ENCODE data around the gene SLC25A48.

SLC25A48 gene

DNA sequence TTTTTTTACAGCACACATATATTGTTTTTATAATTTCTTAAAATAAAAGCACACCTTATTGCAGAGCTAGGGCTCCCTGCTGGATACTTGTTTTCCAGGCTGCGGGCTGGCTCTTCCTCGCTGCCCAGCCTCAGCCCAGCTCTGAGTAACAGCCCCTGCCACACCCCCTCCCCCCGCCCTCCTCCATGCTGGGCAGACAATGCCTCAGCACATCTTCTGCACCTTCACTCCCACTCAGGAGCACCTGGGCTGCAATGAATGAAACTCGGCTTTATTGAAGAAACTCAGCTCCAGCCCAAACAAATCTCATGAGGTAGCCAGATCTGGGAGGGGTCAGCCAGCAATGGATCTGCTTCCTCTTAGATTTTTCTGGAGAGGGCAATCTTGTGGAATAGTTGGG, 51.7 kb downstream of the SLC25A48 start:
- DNase-seq = no peak

DNA sequence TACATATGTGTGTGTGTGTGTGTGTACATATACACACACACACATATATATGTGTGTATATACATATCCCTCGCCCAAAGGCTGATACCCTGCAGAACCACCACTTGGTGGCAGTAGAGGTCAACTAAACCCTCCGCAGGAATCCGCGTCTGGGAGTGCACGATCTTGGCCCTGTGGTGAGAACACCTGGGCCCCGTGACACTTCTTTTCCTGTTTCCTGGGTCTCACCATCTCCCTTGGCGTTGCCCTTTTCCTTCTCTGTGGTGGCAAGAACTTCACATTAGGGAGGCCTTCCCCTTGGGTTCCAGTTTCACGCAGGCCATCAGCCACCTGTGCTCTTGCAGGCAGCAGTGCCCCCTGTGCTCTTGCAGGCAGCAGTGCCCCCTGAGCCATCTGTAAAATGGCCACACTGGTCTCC, 53.0 kb downstream of the SLC25A48 start:
- DNase-seq = peak; percentile 32 to 35

DNA sequence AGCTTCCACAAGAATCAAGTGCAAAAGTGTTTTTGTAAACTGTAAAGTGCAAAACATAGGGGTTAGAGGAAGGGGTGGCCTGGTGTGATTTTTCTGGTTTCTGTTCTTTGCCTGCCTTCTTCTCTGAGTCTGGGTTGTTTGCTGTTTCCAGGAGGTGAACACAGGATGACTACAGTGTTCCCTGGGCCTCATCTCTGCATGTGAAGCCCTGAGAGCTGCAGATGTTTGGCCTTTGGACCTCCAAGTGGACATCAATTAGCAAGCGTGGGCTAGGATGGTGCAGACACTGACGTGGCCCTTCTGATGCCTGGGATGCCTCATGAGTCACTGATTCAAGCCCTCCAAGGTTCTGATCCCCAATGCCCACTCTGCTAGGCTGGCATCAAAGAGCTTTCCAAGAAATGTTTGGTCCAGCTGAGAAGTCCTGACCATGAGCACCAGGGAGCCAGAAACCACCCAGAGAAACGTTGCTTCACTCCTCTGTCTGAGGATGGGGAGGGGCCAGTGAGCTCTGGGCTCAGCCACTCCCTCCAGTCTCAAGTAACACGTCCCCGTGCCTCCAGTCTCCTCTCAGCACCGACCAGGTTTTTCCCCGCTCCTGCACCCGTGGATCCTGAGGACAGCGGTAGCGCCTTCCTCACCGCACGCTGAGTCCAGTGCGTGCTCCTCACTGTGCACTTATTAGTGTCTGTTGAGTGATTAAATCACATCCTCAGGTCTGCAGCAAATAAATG, 53.6 kb downstream of the SLC25A48 start:
- no peak for DNase-seq

DNA sequence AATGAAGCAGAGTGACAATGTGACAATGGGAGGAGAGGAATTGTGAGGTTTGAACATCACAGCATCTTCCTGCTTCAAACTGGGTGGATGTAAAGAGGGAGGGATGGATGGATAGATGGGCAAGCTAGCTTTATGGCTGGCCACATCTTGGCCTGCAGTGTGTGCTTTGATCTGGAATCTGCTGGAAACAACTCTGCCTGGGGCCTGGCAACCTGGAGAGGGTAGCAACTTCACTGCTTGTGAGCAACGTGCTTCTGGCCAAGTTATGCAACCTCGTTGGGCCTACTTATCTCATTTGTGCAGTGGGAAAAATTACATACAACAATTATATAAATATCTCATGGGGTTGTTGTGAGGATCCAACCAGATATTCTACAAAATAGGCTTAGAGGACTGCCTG, 55.8 kb downstream of the SLC25A48 start:
- no peak for DNase-seq

DNA sequence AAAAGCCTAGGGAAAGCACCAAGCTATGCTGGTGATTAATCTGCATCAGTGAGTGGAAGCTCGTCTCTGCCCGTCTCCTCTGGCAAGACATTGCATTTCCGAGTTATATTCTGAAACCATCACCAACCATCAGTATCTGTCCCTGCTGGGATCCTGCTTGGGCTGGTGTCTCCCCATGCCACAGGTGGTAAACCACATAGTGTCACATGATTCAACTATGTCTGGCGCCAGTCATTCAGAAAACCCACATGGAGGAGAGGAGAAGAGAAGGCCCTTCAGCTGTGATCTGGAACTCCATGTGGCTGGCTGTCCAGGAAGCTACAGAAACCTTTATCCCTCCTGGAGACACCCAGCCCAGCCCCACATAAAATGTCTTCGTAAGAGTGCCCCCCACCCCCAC, 56.4 kb downstream of the SLC25A48 start:
- no peak for DNase-seq

DNA sequence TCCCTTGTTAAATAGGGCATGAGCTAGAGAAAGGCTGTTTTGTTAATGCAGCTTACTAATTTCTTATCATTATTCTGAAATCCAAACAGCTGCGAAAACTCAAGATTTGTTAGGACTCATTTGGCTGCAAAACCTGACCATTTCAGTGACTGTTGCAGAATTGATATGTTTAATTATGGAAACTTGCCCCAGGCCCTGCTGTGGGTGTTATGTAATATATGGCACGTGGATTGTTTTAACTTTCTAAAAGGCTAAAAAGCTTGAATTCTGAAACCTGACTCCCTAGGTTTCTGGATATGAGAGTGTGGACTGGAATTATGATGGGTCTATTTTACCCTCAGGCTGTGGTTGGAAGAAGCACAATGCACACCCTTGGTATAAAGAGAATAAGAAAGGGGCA, 56.8 kb downstream of the SLC25A48 start:
- DNase-seq = no peak

DNA sequence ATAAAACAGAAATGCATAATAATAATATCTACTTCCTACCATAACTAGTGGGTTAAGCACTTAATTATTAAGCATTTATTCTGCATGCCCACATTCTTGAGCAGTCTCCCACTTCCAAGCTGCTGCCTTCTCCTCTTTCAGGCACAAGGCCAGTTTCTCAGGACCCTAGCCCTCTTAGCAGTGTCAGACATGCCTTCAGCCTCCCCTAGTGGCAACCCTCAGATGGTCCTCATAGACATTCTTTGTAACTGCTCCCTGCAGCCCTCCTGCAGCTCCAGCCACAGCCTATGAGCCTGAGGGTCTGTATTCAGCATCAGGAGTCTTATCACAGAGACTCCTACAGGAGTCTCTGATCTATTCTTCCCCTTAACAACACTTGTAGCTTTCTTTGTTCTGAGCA, 57.3 kb downstream of the SLC25A48 start:
- no peak for DNase-seq

DNA sequence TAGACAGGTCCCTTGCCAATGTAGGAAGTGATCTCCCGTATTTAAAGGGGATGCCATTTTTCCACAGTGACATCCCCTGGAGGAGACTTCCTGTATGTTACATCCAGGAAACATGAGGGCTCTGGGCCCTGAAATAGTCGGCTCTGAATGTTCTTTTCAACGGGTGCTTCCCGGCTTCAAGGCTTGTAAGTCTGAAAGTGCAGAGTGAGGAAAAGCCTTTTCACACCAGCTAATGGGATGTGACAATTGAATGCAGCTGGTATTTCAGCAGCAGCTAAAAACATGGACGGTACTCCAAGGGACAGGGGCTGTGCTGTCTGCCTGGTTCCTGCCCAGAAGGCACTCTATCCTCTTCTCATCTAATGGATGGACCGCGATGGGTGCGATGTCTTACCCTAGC, 59.8 kb downstream of the SLC25A48 start:
- no peak for DNase-seq

DNA sequence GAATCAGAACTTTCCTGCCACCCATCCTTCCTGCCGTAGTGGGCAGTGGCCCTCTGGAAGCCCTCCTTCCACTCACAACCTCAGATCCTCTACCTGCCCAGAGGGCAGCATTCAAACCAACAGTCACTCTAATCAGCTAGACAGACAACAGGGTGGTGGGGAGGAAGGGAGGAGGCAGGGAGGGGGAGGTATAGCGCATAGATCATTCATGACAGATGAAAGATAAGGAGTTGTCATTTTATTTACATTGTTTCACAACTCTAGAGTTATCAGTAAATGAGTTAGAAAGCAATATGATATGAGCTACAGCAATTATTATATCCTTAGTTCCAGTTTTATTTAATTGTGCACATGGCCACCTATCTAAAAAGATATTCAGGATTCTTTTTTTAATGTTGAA, 60.3 kb downstream of the SLC25A48 start:
- DNase-seq = no peak

DNA sequence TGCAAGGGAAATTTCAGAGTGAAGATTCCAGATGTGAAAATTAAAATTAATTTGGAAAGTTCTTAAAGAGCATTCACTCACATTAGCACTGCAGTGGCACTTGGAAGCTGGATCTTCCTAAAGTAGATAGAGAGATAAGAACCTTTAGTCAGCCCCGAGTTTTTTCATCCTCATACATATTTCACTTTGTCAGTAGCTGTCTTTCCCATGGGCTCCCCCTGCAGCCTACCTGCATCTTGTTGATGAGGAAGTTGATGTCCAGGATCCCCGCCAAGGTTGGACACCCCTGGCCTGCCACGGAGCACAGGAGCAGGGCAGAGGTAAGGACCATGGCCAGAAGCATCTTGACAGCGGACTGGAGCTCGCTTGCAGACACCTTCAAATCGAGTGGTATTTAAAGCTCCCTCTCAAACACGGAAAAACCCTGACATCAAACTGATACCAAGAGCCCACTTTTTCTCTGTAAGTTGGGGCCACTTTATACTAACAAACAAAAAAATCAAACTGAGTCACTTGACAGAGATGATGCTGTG, 61.1 kb downstream of the SLC25A48 start, which contains the start of gene IL9:
Gene IL9 (minus strand): TSS at position 368 of the 533 bp plus-strand sequence. CDS start 25 bp downstream, at position 343.
- DNase-seq = no peak

DNA sequence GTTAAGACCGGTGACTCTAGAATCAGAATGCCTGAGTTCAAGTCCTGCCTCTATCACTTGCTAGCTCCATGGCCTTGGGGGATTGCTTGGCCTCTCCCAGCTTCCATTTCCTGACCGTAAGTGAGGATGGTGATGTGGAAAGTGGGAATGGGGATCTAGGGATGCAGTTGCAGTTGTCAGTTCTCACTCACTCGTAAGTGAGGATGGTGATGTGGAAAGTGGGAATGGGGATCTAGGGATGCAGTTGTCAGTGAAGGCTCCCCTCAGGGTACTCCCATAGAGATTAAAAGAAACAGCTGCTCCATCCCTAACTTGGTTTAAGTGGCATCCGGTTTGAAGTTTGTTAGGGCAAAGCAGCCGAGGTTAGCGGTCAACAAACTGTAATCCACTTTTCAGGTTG, 64.2 kb downstream of the SLC25A48 start:
- DNase-seq = no peak

DNA sequence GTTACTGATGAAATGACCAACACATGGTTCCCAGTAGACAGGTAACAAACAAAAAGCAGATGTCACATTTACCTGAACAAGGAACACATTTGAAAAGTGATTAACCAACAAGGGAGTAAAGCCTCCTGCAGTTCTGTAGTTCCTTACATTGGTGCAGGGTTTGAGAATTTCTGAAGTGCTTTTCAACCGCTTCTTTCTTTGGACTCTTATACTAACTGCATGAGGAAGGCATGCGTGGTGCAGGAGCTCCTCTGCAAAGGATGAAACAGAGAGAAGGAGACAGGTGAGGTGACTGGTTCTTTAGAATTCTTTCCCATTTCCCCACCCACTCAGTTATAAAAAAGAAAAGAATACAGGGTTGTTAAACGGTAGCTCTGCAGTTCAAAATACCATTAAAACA, 65.8 kb downstream of the SLC25A48 start:
- DNase-seq = no peak

DNA sequence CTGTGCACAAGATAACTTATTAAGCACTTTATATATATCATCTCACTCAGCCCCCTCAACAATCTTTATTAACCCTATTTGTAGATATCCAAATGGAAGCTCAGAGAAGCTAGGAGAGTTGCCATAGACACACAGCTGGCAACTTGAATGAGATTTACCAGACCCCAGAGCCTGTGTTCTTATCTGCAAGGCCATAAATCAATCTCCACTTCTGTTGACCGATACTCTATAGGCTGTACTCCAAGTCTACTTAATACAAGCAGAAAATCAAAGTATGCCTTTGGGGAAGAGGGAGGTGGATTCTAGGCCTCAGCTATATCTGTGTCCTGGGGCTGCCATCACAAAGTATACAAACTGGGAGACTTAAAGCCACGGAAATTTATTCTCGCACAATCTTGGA, 67.2 kb downstream of the SLC25A48 start:
- DNase-seq = no peak

DNA sequence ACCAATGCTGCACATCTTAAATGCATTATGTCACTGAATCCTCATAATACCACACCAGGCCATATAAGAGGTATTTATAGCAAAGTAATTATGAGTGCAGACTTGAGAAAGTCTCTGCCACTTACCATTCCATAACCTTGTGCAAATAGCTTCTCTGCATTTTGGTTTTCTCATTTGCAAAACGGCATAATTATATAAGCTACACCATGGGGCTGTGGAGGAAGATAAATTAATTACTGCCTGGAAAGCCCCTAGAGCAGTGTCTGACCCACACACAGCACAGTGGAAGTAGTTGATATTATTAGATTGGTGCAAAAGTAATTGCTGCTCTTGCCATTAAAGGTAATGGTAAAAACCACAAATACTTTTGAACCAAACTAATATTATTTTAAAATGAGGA, 70.7 kb downstream of the SLC25A48 start:
- DNase-seq = no peak

DNA sequence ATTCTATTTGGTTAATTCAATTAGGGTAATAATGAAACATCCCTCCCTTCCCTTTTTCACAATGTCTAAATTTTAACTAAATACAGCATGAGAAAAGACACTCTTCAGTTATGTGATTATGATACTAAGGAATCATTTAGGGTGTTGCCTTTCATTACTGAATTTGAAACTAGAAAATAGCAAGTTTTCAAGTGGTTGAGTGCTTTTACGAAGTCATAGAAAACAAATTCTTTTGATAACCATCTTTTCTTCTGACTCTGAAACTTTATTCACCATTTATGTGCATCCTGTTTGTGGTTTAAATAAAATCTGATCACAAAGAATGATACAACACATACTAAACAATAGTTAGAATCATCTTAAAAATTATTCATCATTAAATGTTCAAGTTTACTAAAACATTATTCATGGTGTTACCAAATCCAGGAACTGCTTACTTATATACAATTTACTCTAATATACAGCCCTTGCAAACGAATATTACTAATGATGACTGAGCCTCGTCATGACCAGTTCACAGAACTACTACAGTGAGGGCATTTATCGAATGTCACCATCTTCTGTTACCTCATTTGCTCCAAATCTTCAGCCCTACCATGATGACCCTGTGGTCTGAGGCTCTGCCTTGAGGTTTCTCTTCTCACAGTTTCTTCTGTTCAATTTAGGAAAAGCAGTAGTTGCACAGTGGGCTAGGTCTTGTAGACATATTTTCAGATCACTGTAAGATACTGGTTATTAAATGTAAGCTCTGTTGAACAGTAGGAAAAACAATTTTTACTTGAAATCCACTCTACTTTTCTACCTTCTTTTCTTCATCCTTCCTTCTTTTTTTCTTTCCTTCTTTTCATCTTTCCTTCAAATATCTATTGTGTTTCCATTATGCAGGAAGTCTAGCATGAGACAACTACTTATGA, 79.5 kb downstream of the SLC25A48 start:
- DNase-seq = no peak

DNA sequence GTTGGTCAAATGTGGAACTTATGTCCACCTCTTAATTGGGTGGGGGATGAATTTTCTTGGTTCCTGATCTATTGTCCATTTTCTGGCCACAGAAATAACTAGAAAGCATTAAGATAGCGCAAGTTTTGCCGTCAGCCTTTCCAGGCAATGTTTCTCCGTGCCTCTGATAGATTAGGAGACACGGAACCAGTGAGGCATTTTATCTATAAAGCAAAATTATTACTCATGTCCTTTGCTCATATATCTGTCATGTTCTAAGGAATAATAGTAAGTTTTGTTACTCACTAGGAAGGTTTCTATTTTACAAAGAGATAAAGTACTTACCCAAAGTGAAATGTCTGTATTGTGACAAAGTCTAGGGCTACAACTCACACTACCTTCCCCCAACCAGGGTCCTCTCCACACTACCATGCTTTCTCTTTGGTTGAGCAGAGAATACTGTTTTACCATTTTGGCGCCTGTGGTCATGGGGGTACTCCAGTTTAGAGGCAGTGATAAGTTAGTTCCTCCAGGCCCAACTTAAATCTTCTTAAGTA, 81.1 kb downstream of the SLC25A48 start:
- DNase-seq = no peak

DNA sequence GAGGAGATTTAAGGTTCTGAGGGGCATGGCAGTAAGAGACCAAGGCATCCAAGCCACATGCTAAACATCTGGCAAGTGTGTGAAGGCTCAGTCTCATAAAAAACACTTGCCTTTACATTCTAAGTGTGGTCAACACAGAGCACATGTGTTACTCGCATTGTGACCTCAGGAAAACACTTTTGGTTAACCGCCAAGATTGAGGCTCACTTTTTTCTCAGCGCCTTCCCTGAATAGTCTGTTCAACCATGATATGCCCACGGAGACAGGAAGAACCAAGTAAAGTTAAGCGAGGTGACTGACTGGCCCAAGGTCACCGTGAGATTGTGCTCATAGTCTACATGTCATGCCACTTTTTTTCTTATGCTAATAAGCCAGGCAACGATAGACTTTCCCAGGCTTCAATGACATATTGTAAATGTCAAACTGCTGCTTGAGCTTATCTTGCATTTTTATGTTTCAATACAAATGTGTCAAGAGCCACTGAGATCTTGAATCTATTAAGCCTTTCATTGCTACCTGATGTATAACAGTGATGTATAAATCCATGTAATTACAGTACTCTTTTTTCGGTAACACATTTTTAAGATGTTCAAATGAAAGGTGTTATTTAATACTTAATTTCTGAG, 82.3 kb downstream of the SLC25A48 start:
- no peak for DNase-seq

DNA sequence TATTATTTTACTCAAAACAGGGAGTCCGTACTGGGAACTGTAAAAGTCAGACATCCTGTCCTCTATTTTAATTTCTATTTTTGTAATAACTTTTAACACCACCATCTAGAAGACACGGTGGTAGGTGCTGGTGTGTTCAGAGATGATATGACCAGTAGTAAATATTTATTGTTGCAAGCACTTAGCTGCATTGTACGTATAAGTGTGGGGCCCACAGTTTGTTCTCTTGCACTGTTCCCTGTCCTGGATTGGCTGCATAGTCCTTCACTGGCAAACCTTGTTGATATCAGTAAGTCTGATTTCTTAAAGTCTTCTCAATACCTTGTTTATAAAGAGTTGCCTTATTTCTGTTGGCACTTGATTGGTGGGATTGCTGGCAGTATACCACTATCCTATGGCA, 85.7 kb downstream of the SLC25A48 start:
- no peak for DNase-seq

DNA sequence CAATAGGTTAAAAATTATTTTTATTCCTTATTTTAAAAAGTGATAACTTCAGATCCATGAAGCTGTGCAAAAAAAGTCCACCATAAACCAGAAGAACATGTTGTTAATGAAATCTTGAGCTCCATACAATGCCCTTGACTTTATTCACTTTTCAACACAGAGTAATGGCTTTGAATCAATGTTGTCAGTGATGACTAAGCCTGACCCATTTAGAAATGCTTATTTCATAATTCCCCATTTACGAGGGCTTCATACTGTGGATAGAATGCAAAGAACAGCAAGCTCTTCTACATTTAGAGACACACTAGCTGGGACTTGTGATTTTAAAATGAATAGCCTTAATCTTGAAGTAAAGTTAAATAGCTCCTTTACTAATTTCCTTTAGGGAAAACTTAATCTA, 86.9 kb downstream of the SLC25A48 start:
- no peak for DNase-seq

DNA sequence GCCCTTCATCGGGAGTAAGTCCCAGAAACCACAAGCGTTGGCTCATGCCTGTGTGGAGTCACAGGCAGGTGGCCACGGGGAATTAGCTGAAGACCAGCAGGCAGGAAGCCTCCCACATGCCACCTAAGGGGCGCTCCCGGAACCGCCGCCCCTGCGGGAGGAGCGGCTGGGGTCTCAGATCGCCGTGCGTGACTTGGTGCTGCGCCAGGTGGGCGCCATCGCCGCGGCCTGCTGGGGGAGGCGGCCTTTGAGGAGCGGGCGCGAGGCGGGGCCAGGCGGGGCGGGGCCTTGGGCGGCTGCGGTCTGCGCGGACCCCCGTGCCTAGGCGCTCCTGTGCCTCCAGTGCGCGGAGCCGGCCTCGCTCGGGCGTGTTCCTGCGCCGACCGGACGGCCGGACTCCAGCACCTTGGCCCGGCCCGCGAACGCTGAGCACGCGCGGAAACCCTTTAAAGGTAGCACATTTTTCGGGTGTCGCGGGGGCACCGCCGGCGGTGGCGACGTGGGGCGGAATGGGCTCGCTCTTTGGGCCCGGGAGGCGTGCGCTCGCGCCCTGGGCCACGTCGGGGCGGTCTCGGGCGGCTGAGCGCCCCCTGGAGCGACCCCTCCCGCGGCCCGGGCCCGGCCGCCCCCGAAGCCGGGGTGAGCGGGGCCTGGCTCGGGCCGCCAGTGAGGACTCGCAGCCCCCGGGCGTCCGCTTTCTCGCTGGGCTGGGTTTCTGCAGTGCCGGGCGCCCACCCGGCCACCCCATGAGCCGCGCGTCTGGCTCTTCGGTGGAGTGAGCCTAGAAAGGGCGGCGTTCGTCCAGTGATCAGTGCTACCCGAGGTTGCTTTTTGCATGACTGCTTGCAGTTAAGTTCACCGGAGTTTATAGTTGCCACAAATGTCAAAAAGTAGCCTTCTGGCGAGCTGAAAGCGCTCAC, 95.8 kb downstream of the SLC25A48 start:
- DNase-seq = no peak

DNA sequence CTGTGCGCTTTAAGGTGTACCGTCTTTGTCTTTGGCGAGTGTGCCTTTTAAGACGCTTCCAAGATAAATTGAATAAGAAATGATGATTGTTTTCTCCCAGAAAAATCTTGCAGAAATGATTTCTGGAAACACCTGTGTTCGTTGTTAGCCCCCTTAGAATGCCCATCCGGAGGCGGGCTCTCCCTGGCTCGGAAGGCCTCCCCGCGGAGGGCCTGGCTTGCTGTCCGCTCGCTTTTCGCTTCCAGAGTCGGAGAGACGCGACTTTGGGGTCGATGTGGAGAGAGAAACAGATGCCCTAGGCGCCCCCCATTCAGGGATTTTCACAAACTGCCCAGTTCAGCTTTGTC, 96.5 kb downstream of the SLC25A48 start:
- DNase-seq = no peak

DNA sequence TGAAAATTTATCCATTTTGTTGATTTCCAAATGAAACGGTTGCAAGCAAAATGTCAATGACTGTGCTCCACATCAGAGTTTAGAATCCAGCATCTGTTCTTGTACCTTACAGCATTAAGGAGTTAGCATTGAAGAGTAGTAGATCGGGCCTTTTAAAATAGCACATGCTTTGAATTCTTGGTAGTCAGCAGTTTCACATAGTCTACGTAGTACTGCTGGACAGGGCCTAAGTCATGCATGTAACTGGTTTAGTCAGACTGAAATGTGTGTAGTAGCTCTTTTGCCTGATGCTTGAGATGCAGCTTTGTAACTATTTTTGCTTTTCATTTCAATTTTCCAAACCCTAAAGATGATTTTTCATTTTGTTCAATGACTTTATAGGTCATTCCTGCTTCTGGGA, 100.5 kb downstream of the SLC25A48 start:
- no peak for DNase-seq

Data from activated CD4-positive, alpha-beta T cell treated with anti-CD3 and anti-CD28 coated beads, Interleukin-2, amount 50 U/mL, for 4 hours (primary cell).